Mesothelial cell of epicardium (in vitro differentiated cells): ENCODE data around the gene HECTD1. TPM values are rescaled to one million over a fixed set of nuclear protein-coding genes. Genes with fewer than 3 reads are reported as not detected.

Source experiments
- DNase-seq, 2 experiments: peaks; one replicate each; pipeline ENCODE4 v3.0.0; 2021; ENCODE audit warnings: low spot score in 2 of 2; ENCODE audit not compliant: unreplicated experiment in 2 of 2
- H3K27ac Mint-ChIP-seq: 2 replicates; pipeline ENCODE4 v1.8.0; 2021; ENCODE audit warnings: mixed read lengths
- H3K27me3 Mint-ChIP-seq: 2 replicates; pipeline ENCODE4 v1.8.0; 2021; ENCODE audit warnings: low read depth, mixed read lengths
- H3K36me3 Mint-ChIP-seq: 2 replicates; pipeline ENCODE4 v1.8.0; 2021; ENCODE audit warnings: mixed read lengths
- H3K4me1 Mint-ChIP-seq: 2 replicates; pipeline ENCODE4 v1.8.0; 2021; ENCODE audit warnings: mixed read lengths
- H3K4me3 Mint-ChIP-seq: 2 replicates; pipeline ENCODE4 v1.8.0; 2021; ENCODE audit warnings: mild to moderate bottlenecking, moderate library complexity, mixed read lengths
- H3K9me3 Mint-ChIP-seq: 2 replicates; pipeline ENCODE4 v1.8.0; 2021; ENCODE audit warnings: mixed read lengths
- total RNA-seq: library from RNA; stranded (reverse); gene quantifications from 3 replicates; pipeline ENCODE4 v1.2.1, GENCODE V29; 2021
- TF ChIP-seq, protein P1 (sequence below): fragments of 200-600 bp; sonication (generic); IDR thresholded peaks from one replicate; pipeline ENCODE4 v1.5.0; 2021; ENCODE audit warnings: antibody characterized with exemption; ENCODE audit not compliant: unreplicated experiment

Gene HECTD1
- total RNA-seq, 1 donor from 2014 or later, result 177 TPM

DNA sequence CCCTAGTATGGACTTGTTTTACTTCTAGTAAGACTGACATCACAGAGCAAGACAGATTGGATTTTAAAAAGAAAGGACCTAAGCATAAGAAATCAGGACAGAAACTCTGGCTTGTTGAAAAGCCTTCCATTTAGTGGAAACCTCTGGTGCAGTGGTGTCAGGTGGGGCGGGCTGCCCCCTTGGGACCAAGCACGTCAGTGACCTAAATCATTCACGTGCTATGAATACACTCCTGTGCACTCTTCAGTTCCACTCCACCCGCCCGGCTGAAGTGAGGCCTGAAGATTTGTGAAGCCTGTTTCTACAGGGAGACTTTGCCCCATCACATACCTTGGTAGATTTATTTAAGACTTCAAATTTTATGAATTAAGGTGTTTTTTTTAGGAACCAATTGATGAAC is 123.2 kb downstream of the HECTD1 start:
- H3K9me3 Mint-ChIP-seq, result no peaks in the 10 kb centered on the region
- no peak overlapping the region for H3K27ac Mint-ChIP-seq
- no peaks in the 10 kb centered on the region for H3K27me3 Mint-ChIP-seq
- H3K36me3 Mint-ChIP-seq, result peaks cover 2% of the 10 kb centered on the region
- no peak overlapping the region for H3K4me3 Mint-ChIP-seq
- TF ChIP-seq, protein P1, sequence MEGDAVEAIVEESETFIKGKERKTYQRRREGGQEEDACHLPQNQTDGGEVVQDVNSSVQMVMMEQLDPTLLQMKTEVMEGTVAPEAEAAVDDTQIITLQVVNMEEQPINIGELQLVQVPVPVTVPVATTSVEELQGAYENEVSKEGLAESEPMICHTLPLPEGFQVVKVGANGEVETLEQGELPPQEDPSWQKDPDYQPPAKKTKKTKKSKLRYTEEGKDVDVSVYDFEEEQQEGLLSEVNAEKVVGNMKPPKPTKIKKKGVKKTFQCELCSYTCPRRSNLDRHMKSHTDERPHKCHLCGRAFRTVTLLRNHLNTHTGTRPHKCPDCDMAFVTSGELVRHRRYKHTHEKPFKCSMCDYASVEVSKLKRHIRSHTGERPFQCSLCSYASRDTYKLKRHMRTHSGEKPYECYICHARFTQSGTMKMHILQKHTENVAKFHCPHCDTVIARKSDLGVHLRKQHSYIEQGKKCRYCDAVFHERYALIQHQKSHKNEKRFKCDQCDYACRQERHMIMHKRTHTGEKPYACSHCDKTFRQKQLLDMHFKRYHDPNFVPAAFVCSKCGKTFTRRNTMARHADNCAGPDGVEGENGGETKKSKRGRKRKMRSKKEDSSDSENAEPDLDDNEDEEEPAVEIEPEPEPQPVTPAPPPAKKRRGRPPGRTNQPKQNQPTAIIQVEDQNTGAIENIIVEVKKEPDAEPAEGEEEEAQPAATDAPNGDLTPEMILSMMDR, result no peak
- no peak for DNase-seq
- no peaks in the 10 kb centered on the region for H3K4me1 Mint-ChIP-seq

GRCh38 chr14:31083781-31084180 is 123.8 kb downstream of the HECTD1 start:
- H3K27ac Mint-ChIP-seq, result no peak overlapping the region
- no peaks in the 10 kb centered on the region for H3K4me1 Mint-ChIP-seq
- H3K9me3 Mint-ChIP-seq, result no peaks in the 10 kb centered on the region
- H3K36me3 Mint-ChIP-seq, result peaks cover 2% of the 10 kb centered on the region
- no peaks in the 10 kb centered on the region for H3K27me3 Mint-ChIP-seq
- no peak overlapping the region for H3K4me3 Mint-ChIP-seq
- TF ChIP-seq, protein P1, result no peak
- no peak for DNase-seq

DNA sequence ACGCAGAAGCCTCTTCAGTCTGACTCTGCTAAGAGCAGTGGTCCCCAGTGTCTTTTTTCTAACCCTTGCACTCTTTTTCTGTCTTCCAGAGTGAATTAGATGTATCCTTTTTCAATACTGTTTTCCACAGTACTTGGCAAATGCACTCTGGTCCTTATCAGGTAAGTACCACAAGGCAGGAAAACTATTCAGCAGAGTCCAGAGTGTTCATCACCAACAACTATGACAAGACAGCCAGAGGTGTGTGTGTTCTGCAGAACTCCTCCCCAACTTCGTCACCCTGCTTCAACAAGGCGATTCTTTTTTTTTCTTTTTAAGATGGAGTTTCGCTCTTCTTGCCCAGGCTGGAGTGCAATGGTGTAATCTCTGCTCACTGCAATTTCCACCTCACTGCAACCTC is 127.1 kb downstream of the HECTD1 start:
- no peak overlapping the region for H3K27ac Mint-ChIP-seq
- H3K27me3 Mint-ChIP-seq, result no peaks in the 10 kb centered on the region
- TF ChIP-seq, protein P1, result no peak
- no peak overlapping the region for H3K4me3 Mint-ChIP-seq
- no peaks in the 10 kb centered on the region for H3K4me1 Mint-ChIP-seq
- peaks cover 12% of the 10 kb centered on the region for H3K36me3 Mint-ChIP-seq
- no peak for DNase-seq
- H3K9me3 Mint-ChIP-seq, result peaks cover 8% of the 10 kb centered on the region

- H3K36me3 Mint-ChIP-seq, result peaks cover 16% of the 10 kb centered on the region
- H3K27ac Mint-ChIP-seq, result no peak overlapping the region
- H3K27me3 Mint-ChIP-seq, result no peaks in the 10 kb centered on the region
- H3K4me1 Mint-ChIP-seq, result no peaks in the 10 kb centered on the region
- no peak overlapping the region for H3K4me3 Mint-ChIP-seq
- TF ChIP-seq, protein P1, result no peak
- peaks cover 13% of the 10 kb centered on the region for H3K9me3 Mint-ChIP-seq
- no peak for DNase-seq
Measured at GRCh38 chr14:31080056-31080455, 127.5 kb downstream of the HECTD1 start.

DNA sequence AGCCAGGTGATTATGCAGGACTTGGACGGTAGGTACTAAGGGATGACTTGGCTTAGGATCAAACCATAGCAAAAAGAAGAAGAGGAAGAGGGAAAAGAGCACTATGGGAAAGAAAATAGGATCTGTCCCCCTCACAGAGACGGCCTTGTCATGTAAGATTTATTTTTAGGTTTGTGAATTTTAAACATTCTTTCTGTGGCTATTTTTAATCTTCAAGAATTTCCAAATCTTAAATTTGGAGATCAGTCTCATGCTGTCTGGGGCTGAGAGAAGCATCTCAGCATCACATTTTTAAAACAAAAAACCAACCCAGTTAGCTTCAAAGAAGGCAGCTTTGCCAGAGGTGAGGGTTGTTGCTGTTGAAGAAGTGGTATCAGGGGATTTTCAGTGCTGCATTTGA is 128.8 kb downstream of the HECTD1 start:
- Mint-ChIP-seq H3K4me3 (no peak overlapping the region), H3K27ac (no peak overlapping the region), H3K27me3 (no peaks in the 10 kb centered on the region), H3K36me3 (peaks cover 18% of the 10 kb centered on the region), H3K4me1 (no peaks in the 10 kb centered on the region), H3K9me3 (peaks cover 15% of the 10 kb centered on the region)
- TF ChIP-seq, protein P1, result no peak
- no peak for DNase-seq

DNA sequence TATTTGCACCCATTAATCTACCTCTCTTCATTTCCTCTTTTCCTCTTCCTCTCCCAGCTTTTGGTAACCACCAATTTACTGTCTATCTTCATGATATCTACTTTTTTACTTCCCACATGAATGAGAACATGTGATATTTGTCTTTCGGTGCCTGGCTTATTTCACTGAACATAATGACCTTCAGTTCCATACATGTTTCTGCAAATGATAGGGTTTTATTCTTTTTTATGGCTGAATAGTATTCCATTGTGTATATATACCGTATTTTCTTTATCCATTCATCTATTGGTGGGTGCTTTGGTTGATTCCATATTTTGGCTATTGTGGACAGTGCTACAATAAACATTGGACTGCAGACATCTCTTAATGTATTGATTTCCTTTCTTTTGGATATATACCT is 132.4 kb downstream of the HECTD1 start:
- H3K9me3 Mint-ChIP-seq, result peaks cover 15% of the 10 kb centered on the region
- no peaks in the 10 kb centered on the region for H3K27me3 Mint-ChIP-seq
- TF ChIP-seq, protein P1, result no peak
- no peaks in the 10 kb centered on the region for H3K4me1 Mint-ChIP-seq
- no peak for DNase-seq
- no peak overlapping the region for H3K4me3 Mint-ChIP-seq
- no peak overlapping the region for H3K27ac Mint-ChIP-seq
- peaks cover 24% of the 10 kb centered on the region for H3K36me3 Mint-ChIP-seq
